ENCODE measurements around the gene SUN5.
"Not testable (repeated sequence)": the region's sequence is repeated elsewhere in the genome, so short reads cannot be mapped to it uniquely, and the experiment has no call there.

SUN5 gene

GRCh38 chr20:32978009-32978335 lies 26.3 kb downstream of the SUN5 start:
- in situ Hi-C loops (cut with MboI; ENCODE audit: low sequenced_read_pairs), result no loop called here

GRCh38 chr20:32977281-32978008 lies 26.8 kb downstream of the SUN5 start:
- in situ Hi-C loops (cut with MboI; ENCODE audit: low sequenced_read_pairs), result no loop called here

DNA sequence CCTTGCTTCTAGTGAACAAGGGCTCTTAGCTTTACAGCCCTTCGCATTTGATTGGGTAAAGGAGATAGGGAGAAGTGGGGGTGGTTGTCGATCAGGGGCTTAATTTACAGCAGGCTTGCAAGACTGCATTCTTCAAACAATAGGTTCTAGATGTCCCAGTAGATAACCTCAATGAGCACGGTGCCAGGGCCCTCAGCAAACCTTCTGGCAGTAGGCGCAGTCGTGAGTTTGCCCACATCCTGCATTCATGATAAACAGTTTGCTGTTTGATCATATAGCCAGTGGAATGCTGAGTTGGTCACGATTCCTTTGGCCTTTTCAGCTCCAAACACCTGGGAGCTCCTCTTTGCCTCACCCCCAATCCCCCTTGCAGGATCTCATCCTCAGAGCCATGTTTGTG lies 27.5 kb downstream of the SUN5 start:
- in situ Hi-C loops (cut with MboI; ENCODE audit: low sequenced_read_pairs), result no loop called here

DNA sequence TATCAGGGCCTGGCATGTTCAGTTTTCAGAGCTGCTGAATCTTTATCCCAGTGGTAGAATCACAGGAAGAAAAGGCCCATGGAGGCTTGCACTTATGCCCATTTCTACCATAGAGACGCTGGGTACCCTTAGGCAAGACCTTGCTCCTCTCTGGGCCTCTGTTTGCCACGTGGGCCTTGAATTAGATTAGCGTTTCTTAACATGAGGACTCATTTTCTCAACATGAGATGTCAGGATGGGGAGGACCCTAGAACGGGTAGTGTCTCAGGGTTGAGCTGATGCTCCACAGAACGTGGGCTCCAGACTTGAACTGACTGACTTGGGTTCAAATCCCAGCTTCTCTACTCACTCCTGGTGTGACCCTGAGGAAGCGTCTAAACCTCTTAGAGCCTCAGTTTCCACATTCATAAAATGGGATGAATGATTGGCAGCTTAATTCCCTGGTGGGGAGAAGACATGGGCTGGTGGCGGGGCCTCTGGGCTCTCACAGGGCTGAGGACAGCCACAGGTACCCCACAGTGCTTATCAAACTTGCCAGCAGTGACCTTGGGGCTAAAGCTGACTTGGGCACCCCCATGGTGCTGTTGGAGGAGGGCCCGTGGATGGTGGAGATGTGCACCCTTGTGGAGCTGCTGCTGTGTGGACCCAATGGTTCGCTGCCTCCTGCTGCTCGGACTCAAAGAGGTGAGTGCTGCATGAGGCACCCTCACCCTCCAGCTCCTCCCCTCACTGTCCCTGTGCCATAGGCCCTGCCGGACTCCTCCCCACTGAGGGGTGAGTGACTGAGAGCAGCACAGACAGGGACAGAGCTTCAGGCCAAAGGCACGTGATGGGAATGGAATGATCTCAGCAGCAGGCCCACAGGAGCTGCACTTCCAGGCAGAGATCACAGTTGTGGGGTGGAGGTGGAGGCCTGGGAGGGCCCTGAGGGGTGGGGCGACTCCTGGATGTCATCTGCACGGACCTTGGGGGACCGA lies 28.2 kb downstream of the SUN5 start:
- in situ Hi-C loops (cut with MboI; ENCODE audit: low sequenced_read_pairs), result no loop called here

DNA sequence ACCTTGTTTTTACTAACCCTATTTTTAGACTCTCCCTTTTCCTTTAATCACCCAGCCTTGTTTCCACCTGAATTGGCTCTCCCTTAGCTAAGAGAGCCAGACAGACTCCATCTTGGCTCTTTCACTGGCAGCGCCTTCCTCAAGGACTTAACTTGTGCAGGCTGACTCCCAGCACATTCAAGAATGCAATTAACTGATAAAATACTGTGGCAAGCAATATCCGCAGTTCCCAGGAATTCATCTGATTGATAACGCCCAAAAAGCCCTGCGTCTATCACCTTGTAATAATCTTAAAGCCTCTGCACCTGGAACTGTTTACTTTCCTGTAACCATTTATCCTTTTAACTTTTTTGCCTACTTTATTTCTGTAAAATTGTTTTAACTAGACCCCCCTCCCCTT lies 29.1 kb downstream of the SUN5 start:
- in situ Hi-C loops (cut with MboI; ENCODE audit: low sequenced_read_pairs), result not testable (repeated sequence)

GRCh38 chr20:32974204-32975064 lies 29.8 kb downstream of the SUN5 start:
- in situ Hi-C loops (cut with MboI; ENCODE audit: low sequenced_read_pairs), result not testable (repeated sequence)

GRCh38 chr20:32973077-32973717 lies 31.0 kb downstream of the SUN5 start:
- in situ Hi-C loops (cut with MboI; ENCODE audit: low sequenced_read_pairs), result no loop called here

- in situ Hi-C loops (cut with MboI; ENCODE audit: low sequenced_read_pairs), result no loop called here
Observed at GRCh38 chr20:32972181-32973076, 31.8 kb downstream of the SUN5 start.

- in situ Hi-C loops (cut with MboI; ENCODE audit: low sequenced_read_pairs), result no loop called here
Observed at GRCh38 chr20:32971703-32972161, 32.5 kb downstream of the SUN5 start.

DNA sequence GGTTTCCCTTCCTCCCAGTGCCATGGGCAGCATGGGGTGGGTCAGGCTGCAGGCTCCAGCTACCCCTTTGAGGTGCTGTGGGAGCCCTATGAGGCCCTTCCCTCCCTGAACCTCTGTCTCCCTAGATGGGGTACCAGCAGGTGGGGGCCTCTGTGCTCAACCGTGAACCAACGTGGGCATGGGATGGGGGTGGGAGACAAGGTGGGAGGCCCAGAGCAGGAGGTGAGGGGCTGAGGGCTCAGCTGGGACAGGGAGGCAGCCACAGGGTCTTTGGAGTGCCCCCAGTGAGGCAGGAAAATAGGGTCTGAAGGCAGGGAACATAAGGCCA lies 33.3 kb downstream of the SUN5 start:
- in situ Hi-C loops (cut with MboI; ENCODE audit: low sequenced_read_pairs), result no loop called here

GRCh38 chr20:32970115-32970972 lies 33.9 kb downstream of the SUN5 start:
- in situ Hi-C loops (cut with MboI; ENCODE audit: low sequenced_read_pairs), result no loop called here

GRCh38 chr20:32969356-32970114 lies 34.7 kb downstream of the SUN5 start:
- in situ Hi-C loops (cut with MboI; ENCODE audit: low sequenced_read_pairs), result no loop called here

GRCh38 chr20:32968478-32969241 lies 35.6 kb downstream of the SUN5 start:
- in situ Hi-C loops (cut with MboI; ENCODE audit: low sequenced_read_pairs), result no loop called here

DNA sequence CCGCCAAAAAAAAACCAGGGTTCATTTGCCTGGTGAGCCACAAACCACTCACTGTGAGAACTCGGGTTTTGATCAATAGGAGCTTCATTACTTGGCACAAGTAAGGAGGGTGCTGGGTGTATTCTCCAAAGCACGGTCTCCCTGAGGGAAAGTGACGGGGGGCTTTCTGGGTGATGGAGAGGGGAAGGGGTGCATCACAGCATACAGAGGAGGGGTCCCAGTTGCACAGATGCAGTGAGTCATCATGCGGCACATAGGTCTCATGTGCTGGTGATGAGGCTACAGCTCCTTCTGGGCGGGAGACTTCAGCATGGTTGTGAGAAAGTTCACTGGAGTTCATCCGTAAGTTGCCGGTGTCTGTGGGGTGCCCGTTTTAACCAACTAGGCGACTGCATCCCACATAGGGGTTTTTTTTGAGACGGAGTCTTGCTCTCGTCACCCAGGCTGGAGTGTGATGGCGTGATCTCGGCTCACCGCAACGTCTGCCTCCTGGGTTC lies 36.2 kb downstream of the SUN5 start:
- in situ Hi-C loops (cut with MboI; ENCODE audit: low sequenced_read_pairs), result no loop called here

DNA sequence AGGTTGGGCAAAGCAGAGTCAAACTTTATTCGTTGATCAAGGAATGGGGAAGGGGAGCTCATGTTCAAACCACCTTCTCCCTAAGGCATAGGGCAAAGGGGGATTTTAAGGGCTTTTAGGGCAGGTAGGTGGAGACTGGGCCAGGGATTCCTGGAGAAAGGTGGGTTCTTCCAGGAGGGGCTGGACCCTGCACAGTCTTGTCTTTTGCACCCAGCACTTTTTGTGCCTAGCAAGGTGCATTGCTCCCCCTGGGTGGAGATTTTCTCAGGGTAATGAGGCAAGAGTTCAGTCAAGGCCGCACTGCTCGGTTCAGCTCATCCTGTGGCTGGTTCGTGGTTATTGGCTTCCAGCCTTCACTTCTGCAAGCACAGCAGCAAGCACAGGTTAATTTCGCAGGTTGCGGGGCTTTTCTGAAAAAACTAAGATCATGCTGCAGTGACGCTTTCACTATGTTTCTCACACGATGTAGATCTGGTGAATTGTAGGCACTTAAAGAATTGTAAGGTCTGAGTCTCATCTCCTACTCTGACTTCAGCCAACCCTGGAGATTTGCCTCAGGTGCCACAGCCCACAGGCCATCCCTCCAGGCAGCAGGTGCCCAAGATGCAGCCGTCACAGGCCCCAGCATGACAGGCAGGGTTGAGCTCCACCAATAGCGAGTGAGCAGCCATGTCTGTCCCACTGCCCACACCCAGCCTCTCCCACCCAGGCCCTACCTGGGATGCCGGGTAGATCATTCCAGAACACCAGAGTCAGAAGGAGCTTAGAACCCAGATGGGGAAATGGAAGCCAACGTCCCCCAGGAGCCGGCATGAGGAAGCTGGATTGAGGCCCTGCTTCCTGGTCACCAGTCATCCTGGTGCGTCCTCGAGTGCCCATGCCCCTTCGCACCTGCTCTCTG lies 37.1 kb downstream of the SUN5 start:
- in situ Hi-C loops (cut with MboI; ENCODE audit: low sequenced_read_pairs), result no loop called here

- in situ Hi-C loops (cut with MboI; ENCODE audit: low sequenced_read_pairs), result no loop called here
Observed at GRCh38 chr20:32966382-32966781, 37.9 kb downstream of the SUN5 start.
